HG03280 (cell line): Measurements from ENCODE around the gene ETV6.

Experiments used
- ATAC-seq: cut with Tn5 transposase; IDR thresholded peaks from one replicate; pipeline ENCODE4 v1.9.1; 2021; ENCODE audit warnings: mild to moderate bottlenecking, moderate library complexity; ENCODE audit not compliant: unreplicated experiment

ETV6 gene

GRCh38 chr12:11642785-11643184, 6.7 kb upstream of the ETV6 start:
- ATAC-seq, result no peak

DNA sequence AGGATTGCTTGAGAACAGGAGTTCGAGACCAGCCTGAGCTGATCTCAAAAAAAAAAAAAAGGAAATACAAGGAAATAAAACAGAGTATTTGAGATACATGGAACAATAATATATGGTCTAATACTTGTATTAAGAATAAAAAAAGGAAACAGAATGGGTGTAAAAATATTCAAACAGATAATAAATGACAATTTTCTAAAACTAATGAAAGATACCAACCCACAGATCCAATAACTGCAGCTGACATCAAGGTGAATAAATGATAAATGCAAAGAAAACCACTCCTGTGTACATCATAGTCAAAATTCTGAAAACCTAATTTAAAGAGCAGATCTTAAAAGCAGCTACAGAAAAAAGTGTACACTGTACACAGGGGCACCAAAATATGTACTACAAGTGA, 4.1 kb upstream of the ETV6 start:
- no peak for ATAC-seq

GRCh38 chr12:11648514-11649412, 711 bp upstream of the ETV6 start:
- ATAC-seq, result peak; percentile 32

- no peak for ATAC-seq
Observed at GRCh38 chr12:11650286-11651281, 1.1 kb downstream of the ETV6 start.

GRCh38 chr12:11651381-11651780, 1.9 kb downstream of the ETV6 start:
- no peak for ATAC-seq

DNA sequence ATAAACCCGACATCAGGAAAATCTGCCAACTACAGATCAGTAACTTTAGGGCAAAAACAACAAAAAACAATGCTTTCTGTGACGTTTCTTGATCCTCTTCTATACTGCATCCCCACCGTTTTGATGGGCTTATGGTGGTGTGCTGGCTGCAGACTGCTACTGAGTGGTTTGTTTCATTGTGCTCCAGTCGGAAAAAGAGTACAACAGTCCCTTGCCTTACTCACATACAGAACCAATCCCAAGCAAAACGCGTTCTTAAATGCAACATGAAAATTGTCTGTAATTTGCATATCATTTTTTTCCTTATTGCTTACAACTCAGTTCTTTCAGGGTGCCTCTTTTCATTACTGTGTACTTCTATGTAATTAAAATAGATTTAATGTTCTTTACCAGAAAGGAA, 2.3 kb downstream of the ETV6 start:
- ATAC-seq, result no peak

GRCh38 chr12:11652351-11653040, 3.0 kb downstream of the ETV6 start:
- ATAC-seq, result no peak

GRCh38 chr12:11653215-11653753, 3.8 kb downstream of the ETV6 start:
- no peak for ATAC-seq

DNA sequence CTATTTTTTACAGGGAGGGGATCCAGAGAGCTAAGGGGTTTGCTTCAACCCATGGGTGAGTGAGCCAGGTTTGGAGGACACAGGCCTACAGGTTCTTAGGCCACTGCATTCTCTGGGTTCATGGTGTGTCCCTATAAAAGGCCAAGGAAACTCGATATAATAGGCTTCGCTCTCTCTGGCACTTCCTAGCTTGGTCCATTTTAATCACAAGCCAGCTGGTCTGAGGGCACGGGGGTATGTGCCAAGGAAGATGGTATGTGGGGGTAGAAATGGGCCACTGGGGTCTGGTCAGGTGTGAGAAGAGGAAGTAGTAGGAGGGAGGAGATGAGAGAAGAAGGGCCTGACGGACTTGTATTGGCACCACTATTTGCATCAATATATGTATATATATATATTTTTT, 4.9 kb downstream of the ETV6 start:
- ATAC-seq, result no peak

- no peak for ATAC-seq
Observed at GRCh38 chr12:11654802-11655201, 5.3 kb downstream of the ETV6 start.

DNA sequence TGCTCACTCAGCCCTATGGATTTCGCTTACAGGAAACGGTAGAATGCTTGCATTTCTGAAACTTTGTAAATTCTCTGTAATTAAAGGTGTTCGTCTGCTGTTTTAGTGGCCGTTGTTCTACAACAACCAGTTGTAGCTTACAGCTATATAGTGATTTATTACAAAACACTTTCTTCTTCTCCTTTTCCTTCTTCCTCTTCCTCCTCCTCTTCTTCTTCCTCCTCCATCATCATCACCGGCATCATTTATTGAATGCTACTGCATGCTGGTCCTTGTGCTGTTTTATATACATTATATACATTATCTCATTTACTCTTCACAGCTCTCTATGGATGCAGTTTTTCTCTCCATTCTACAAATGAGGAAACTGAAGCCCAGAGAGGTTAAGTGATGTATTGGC, 6.4 kb downstream of the ETV6 start:
- no peak for ATAC-seq

DNA sequence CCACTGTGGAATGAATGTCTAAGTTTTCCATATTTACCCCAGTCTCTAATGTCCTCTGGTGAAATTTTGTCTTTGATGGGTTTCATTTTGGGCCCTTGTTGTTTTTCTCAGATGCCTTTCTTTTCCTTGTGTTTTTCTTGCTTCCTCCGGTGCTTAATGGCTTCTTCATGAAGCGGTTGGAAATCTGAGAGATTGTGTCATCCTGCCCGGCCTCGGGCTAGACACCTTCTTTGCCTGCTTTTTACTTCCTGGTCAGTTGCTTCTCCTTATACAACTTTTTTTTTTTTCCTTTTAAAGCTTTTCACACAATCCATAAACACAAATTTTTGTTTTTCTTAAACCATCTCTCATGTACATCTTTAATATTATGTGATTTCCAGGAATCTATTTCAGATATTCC, 7.1 kb downstream of the ETV6 start:
- ATAC-seq, result no peak

- no peak for ATAC-seq
Observed at GRCh38 chr12:11657511-11657910, 8.0 kb downstream of the ETV6 start.

GRCh38 chr12:11658791-11659190, 9.3 kb downstream of the ETV6 start:
- ATAC-seq, result no peak

- no peak for ATAC-seq
Observed at GRCh38 chr12:11660624-11661023, 11.2 kb downstream of the ETV6 start.

DNA sequence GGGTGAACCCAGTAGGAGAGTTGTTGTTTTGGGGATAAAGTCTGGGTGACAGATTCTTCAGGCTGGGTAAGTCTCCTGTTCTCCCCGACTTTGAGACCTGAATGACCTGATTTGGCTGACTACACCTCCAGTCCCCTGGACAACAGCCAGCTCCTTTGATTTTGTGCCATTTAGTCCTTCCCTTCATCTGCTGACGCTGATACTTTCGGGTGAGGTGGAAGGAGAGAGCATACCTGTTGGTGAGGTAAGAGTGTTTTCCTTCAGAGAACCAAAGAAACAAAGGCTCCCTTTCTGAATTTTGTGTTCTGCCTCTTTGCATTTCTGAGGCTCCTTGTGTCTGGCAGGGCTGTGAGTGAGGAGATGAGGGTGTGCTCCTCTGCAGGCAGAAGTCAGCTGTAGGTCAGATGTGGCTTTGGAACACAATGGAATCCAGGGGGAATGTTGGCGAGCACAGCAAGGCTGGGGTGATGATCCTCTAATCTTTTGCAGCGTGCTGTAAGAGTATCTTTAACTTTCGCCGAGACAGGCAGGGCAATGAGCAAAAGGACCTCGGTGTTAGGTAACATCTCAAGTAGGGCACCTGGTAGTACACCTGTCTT, 12.1 kb downstream of the ETV6 start:
- no peak for ATAC-seq

GRCh38 chr12:11662369-11662768, 12.9 kb downstream of the ETV6 start:
- ATAC-seq, result no peak

DNA sequence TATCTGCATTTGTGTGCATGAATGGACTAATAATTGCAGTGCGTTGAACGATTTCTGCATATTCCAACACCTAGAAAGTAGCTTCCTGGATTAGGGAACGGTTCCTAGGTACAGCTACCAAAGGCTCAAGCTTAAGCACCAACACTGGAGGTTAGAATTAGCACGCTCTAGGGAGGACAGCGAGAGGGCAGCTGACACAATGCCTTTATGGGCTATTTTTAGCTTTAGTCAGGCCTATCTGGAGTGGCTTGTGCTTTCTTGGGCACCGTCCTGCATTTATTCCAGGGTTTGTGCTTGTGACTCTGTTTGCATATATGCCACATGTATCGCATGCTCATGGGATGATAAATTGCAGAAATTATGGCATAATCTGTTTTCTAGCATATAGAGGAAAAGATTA, 13.7 kb downstream of the ETV6 start:
- ATAC-seq, result no peak

GRCh38 chr12:11664101-11664500, 14.6 kb downstream of the ETV6 start:
- no peak for ATAC-seq
